Effector CD8-positive, alpha-beta T cell (primary cell): ENCODE results near the gene MAN2B1.
"Not testable (repeated sequence)": the region's sequence is repeated elsewhere in the genome, so short reads cannot be mapped to it uniquely, and the experiment has no call there.

Experiments used
- DNase-seq: peaks from one replicate; lab custom pipeline; 2025; lab: John Stamatoyannopoulos, UW

The MAN2B1 gene

DNA sequence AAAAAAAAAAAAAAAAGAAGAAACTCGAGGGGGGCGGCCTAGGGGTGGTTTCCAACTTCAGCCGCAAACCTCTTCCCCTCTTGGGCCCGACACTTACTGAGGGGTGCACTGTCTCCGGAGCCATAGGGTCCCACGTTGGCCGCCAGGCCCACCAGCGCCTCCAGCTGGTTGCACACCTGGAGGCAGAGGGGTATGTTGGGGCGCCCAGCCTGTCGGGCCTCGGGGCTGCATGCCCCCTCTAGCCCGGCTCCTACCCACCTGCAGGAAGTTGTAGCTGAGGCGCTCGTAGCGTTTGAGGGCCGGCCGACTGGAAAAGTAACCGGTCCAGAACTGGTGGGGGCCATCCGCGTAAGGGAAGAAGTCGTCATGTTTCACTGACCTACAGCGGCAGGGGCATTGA, 8.6 kb downstream of the MAN2B1 start:
- DNase-seq: no peak

DNA sequence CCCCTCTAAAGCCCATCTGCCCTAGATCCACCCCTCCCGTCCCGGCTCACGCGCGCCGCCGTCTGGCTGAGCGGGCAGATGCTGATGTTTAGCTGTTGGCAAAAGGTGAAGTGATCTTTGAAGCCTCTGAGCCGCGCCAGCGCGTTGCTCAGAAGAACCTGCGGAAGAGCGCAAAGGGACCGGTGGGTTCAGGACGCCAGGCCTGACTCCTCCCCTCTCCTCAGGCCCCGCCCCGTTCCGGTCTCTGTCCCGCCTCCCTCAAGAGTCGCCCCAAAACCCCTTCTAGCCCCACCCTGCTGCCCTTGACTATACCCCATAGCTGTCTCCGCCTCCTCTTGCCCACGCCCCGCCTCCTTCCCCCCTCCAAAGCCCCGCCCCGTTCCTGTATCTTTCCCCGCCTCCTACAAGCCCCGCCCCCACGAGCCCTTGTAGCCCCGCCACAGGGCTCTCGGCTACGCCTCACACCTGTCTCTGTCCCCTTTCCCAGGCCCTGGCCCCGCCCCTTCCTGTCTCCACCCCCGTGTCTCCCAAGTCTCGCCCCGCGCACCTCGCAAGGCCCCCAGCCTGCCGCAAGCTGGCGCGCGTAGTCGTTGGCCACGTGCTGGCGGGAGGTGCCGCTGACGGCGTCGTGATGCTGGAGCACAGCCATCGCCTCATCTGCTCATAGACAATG, 9.5 kb downstream of the MAN2B1 start:
- DNase-seq: no peak

DNA sequence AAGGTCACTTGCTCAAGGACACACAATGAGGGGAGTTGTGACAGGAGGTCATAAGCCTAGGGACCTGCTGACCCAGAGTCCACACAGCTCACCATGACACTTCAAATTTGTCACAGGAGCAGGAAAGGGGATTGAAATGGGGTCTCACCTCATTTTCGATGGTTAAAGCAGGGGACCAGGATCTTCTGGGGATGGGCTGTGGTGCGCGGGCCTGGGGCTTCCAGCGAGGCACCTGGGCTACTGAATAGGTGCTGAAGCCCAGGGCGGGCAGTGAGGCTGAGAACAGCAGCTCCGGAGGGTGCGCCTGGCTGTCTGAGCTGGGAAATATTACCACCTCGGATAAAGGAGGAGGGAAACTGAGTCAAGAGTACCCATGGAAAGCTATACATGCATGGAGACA, 11.0 kb downstream of the MAN2B1 start:
- DNase-seq: no peak

DNA sequence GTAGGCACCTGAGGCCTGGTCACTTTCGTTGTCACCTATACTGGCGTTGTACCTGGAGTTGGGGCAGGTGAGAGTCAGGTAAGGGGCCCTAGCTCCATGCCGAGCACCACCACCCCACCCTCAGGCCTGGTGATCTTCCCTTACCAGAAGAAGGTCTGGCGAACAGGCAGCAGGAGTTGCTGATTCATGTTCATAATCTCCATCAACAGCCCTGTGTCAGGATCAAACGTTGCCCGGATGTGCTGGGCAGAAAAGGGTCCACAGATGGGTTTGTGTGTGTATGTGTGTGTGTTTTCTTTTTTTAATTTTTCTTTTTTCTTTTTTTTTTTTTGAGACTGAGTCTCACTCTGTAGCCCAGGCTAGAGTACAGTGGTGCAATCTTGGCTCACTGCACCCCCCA, 14.3 kb downstream of the MAN2B1 start:
- no peak for DNase-seq

DNA sequence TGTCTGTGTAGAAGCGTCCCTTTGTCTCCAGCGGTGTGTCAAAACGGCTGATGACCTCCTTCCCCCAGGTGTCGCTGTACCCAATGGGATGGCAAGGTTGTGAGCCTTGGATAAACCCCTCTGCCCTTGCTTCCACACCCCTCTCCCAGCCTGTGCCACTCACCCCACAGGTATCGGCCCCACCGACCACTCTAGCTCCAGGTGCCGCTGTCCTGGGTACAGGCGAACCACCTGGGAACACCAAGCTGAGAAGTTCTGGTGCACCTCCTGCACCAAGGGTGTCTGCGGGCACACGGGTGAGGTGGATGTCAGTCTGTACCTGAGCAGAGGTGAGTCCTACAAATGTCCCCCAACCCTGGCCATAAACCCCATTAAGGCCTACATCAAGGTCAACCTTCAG, 16.6 kb downstream of the MAN2B1 start:
- DNase-seq: no peak

DNA sequence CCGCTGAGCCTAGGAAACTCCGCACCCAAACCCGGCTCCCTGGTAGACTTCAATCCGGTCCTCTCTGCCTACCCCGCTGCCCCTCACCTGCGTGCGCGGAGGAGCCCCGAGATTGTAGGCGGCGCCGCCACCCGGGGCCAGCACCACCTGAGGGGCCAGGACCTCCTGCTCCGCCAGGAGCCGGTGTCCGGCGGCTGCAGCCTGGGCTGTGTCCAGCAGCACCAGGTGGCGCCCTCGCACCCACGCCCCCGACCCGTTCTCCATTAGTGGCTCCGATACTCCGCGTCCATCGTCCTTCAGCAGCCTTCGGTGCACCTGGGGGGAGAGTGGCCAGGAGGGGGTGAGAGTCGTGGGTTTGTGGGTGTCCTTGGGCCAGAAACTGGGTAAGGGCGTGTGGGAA, 18.5 kb downstream of the MAN2B1 start:
- DNase-seq: no peak

DNA sequence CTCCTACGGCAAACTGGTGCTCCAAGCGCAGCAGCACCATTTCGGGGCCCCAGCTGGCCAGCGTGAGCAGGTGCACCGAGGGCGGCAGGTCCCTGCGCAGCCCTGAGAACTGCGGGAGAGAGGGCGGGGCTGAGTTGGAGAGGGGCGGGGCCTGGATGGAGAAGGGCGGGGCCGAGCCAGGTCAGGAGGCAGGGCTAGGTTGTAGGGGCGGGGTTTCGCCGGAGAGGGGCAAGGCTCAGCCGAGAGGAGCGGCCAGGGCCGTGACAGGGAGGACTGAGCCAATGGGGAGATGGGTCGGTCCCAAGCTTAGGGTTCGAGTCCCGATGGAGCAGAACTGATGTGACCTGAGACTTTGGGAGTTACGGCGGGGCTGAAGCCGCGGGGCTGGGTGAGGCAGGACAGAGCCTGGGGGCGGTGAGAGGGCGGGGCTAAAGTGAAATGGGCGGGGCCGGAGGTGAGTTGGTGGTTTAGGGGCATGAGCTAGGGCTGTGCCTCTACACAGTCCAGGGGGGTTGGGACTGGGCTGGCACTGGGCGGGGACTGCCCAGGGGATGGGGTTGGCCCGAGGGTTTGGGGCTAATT, 19.0 kb downstream of the MAN2B1 start:
- DNase-seq: peak; percentile 28

DNA sequence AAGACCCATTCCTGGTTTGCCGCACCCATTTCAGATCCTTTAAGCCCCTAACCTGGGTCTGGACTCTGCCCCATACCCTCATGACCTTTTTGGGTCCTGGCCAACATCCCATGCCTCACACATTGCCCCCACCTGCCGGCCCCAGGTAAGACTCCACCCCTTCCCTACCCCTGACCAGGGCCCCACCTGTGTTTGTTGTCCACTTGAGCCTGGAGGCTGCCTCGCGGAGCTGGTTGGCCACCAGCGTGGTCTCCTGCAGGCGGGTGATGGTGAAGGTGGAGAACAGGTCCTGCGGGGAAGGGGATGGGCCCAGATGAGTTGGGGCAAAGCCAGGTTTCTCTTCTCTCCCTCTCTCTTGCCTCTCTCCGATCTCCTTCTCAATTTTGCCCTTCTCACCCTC, 19.5 kb downstream of the MAN2B1 start:
- no peak for DNase-seq

DNA sequence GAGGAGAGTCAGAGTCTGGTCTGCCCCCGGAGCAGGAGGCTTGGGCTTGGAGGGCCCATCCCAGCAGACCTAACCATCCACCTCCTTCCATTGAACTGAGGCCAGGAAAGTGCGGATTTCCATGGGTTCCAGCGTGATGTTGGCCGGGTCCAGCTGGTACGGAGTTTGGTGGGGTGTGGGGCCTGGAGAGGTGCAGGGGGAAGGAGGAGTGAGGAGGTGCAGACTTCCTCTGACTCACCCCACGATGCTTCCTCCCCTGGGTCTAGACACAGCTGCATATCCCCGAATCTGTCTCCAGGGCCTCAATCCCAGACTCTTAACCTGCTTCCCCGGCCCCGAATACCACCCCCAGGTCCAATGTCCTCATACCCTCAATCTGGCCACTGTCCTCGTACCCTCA, 20.0 kb downstream of the MAN2B1 start:
- DNase-seq: no peak

DNA sequence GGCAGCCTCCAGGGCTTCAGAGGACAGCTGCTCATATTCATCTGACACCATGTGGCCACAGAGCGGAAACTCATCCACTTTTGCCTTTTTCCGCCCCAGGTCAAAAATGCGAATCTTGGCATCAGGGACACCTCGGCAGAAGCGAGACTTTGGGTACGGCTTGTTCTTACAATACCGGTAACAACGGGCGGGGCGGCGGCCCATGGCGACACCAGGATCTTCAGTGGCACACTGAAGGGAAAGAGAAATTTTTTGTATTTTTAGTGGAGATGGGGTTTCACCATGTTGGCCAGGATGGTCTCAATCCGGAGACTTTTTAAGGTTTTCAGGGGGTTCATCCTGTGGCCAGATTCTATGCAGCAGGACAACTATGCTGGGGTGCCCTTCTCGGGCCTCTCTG, 22.8 kb downstream of the MAN2B1 start:
- DNase-seq: not testable (repeated sequence)

DNA sequence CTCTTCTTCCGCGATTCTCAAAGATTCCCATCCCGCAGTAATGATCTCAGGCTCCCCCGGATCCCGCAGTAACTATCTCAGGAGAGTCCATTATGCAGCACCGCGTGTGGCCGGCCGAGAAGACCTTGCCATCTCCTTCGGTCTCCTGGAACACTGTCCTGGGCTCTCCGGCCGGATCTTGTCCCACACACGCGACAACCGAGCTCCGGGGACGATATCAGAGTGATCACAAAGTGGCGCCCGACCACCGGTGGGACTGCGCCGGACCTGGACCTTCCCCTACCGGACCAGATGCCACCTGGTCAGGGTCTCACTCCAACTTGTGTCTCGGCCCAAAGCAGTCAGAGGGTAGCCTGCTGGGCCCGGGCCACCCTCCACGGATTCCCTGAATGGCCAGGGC, 24.0 kb downstream of the MAN2B1 start:
- DNase-seq: no peak

DNA sequence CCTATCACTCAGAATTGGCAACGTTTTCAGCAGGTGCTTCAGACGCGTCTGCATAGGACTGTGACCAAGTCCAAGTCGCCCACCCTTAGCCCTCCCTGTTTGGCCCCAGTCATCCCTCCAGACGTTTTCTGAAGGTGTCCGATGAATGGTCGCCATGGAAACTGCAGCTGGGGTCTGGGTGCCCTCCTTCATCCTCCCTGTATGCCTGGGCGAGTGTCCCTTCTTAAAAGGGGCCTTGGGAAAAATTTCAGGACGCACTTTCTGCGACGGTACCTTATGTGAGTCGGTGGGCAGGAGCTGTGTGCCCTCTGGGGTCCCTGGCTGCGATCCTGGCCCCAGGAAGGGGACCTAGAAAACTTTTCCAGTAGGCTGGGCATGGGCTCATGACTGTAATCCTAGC, 25.1 kb downstream of the MAN2B1 start:
- DNase-seq: no peak

DNA sequence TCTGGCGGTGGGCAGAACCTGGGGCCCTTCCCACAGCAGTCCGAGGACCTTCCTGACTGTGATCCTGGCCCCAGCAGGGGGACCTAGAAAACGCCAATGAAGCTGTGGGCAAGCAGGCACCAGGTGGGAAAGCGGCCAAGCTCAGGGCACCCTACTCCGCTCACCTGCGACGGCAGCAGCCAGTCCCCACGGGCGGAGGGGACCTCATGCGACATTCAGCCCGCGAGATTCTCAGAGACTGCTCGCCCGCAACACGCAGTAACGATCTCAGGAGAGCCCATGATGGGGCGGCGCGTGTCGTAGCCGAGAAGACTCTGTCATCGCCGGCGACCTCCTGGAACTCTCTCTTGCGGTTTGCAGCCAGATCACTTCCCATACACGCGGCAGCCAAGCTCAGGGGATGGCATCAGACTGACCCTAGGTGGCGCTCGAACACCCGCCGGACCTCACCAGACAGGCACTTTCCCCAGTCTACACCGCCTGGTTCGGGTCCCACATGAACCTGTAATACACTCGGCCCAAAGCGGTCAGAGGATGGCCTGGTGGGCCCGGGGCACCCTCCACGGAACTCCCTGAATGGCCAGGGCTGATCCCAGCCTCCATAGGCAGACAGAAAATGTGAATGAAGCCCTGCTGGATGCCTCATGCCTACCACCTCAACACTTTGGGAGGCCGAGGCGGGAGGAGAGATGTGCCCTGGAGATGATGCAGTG, 26.5 kb downstream of the MAN2B1 start:
- DNase-seq: peak; percentile 71

DNA sequence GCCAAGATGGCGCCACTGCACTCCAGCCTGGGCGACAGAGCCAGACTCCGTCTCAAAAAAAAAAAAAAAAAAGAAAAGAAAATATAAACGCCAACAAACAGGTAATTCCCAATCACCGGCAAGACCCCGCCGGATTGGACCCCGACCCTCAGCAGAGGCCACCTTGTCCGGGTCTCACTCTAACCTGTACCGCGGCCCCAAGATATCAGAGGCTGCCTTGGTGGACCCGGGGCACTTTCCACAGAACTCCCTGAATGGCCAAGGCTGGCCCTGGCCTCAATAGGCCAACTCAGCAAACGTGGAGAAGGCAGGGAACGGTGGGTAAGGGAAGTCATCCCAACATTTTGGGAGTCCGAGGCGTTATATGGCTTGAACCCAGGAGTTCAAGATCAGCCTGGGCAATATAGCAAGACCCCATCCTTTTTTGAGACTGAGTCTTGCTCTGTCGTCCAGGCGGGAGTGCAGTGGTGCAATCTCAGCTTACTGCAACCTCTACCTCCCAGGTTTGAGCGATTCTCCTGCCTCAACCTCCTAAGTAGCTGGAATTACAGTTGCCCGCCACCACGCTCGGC, 27.8 kb downstream of the MAN2B1 start:
- DNase-seq: no peak

DNA sequence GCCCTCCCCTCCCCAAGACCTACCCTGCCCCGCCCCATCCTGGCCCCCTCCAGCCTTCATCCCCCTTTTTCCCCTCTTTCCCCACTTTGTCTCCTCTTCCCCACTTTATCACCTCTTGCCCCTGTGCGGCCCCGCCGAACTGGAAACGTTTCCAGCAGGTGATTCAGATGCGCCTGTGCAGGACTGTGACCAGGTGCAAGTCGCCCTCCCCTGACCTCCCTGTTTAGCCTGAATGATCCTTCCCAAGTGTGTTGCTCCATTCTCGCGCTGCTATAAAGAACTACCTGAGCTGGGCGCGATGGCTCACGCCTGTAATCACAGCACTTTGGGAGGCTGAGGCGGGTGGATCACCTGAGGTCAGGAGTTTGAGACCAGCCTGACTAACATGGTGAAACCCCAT, 29.9 kb downstream of the MAN2B1 start:
- DNase-seq: no peak

DNA sequence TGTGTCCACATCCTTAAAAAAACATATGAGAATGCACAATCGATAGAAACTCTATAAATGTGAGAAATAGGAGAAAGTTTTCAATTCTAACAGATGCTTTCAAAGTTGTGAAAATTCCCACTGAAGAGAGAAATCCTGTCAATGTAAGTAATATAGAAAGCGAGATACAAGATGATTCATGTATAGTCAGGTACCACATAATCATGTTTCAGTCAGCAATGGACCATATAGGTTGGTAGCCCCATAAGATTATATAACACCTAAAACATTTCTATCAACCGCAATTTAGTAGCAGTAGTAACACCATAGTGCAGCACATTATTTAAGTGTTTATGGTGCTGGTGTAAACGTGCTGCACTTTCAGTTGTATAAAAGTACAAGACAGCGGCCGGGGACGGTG, 37.3 kb downstream of the MAN2B1 start:
- DNase-seq: no peak

DNA sequence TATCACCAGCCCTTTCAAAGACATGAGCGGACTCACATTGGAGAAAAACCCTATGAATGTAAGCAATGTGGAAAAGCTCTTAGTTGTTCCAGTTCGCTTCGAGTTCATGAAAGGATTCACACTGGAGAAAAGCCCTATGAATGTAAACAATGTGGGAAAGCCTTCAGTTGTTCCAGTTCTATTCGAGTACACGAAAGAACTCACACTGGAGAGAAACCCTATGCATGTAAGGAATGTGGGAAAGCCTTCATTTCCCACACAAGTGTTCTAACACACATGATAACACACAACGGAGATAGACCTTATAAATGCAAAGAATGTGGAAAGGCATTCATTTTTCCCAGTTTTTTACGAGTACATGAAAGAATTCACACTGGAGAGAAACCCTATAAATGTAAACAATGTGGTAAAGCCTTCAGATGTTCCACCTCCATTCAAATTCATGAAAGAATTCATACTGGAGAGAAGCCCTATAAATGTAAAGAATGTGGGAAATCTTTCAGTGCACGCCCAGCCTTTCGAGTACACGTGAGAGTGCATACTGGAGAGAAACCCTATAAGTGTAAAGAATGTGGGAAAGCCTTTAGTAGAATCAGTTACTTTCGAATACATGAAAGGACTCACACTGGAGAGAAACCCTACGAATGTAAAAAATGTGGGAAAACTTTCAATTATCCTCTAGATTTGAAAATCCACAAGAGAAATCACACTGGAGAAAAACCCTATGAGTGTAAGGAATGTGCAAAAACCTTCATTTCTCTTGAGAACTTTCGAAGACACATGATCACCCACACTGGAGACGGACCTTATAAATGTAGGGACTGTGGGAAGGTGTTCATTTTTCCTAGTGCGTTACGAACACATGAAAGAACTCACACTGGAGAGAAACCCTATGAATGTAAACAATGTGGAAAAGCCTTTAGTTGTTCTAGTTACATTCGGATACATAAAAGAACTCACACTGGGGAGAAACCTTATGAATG, 38.2 kb downstream of the MAN2B1 start:
- no peak for DNase-seq

DNA sequence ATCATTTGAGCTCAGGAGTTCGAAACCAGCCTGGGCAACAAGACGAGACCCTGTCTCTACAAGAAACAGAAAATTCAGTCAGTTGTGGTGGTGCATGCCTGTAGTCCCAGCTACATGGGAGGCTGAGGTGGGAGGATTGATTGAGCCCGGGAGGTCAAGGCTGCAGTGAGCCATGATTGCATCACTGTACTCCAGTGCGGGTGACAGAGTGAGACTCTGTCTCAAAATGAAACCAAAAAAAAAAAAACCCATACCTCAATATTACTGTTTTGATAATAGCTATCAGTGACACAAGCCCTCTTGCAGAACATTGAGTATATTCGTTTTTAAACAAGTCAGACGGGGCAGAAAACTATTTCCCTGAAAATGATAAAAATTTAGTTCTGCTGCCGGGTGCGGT, 39.6 kb downstream of the MAN2B1 start:
- DNase-seq: no peak

DNA sequence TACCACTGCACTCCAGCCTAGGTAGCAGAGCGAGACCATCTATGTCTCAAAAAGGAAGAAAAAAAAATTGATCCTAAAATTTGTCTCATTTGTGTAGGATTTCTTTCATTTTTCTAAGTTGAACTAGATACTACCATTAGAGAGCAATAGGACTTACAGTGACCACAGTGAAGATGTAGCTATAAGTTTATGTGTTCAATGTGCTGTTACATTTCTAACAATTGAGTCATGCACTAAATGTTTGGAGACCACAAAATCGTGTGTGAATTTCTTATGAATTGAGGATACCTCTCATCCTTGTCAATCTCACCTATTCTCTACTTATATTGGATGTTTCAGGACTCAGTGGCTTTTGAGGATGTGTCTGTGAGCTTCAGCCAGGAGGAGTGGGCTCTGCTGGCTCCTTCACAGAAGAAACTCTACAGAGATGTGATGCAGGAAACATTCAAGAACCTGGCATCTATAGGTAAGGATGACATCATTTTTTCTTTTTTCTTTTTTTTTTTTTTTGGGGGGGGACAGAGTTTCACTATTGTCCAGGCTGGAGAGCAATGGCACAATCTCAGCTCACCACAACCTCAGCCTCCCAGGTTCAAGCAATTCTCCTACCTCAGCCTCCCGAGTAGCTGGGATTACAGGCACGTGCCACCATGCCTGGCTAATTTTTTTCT, 43.0 kb downstream of the MAN2B1 start:
- DNase-seq: no peak

DNA sequence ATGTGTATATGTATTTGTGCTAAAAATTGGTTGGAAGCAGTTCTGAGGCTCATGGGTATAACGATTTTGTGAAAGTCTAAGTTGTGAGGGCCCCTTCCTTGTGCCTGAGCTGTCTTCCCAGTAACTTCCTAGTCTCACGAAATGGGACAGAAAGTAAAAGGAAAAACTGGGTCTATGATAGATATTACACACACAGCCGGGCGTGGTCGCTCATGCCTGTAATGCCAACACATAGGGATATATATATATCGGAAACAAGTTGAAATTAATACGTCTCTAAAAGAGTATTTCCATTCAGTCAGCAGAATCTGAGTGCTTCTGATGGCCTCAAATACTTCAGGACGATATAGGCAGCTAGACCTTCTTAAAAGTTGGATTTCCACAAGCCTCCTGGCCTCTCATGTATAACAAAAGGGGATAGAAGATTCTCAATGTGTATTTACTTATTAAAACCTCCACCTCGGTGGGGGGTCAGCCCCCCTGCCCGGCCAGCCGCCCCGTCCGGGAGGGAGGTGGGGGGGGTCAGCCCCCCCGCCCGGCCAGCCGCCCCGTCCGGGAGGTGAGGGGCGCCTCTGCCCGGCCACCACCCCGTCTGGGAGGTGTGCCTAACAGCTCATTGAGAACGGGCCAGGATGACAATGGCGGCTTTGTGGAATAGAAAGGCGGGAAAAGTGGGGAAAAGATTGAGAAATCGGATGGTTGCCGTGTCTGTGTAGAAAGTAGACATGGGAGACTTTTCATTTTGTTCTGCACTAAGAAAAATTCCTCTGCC, 45.1 kb downstream of the MAN2B1 start:
- DNase-seq: not testable (repeated sequence)

DNA sequence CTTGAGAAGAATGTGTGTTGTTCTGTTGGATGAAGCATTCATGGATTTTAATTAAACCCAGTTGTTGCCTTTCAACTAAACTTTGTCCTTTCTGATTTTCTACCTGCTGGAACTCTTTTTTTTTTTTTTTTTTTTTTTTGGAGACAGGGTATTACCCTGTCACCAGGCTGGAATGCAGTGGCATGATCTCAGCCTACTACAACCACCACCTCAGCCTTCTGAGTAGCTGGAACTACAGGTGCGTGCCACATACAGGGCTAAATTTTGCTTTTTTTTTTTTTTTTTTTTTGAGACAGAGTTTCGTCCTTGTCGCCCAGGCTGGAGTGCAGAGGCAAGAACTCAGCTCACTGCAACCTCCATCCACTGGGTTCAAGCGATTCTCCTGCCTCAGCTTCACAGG, 48.9 kb downstream of the MAN2B1 start:
- DNase-seq: no peak
